CD4-positive, alpha-beta T cell treated with Interleukin-15 for 4 hours (primary cell): ENCODE data around the gene CFAP99.
"Not testable (repeated sequence)": the region's sequence is repeated elsewhere in the genome, so short reads cannot be mapped to it uniquely, and the experiment has no call there.

Experiments
- DNase-seq: peaks from one replicate; pipeline ENCODE4 v3.0.0-alpha.2; 2020; ENCODE audit warnings: low spot score

CFAP99 gene

GRCh38 chr4:2429945-2430757 lies 11.4 kb downstream of the CFAP99 start:
- not testable (repeated sequence) for DNase-seq

- no peak for DNase-seq
These were observed 13.2 kb downstream of the CFAP99 start for GRCh38 chr4:2432004-2432403.

GRCh38 chr4:2432991-2433530 lies 14.3 kb downstream of the CFAP99 start:
- no peak for DNase-seq

GRCh38 chr4:2433609-2434350 lies 15.0 kb downstream of the CFAP99 start:
- no peak for DNase-seq

GRCh38 chr4:2434420-2434819 lies 15.7 kb downstream of the CFAP99 start:
- no peak for DNase-seq

- no peak for DNase-seq
These were observed 17.5 kb downstream of the CFAP99 start for GRCh38 chr4:2436301-2436700.

GRCh38 chr4:2436761-2437474 lies 18.2 kb downstream of the CFAP99 start:
- DNase-seq, result no peak

- DNase-seq, result no peak
These were observed 18.9 kb downstream of the CFAP99 start for GRCh38 chr4:2437475-2438215.

- no peak for DNase-seq
These were observed 20.3 kb downstream of the CFAP99 start for GRCh38 chr4:2438822-2439718.

- peak; percentile 73 for DNase-seq
These were observed 22.8 kb downstream of the CFAP99 start for GRCh38 chr4:2441393-2442174.

GRCh38 chr4:2442175-2442993 lies 23.6 kb downstream of the CFAP99 start:
- DNase-seq, result no peak

- no peak for DNase-seq
These were observed 24.4 kb downstream of the CFAP99 start for GRCh38 chr4:2443061-2443730.

GRCh38 chr4:2443956-2444740 lies 25.4 kb downstream of the CFAP99 start:
- no peak for DNase-seq

GRCh38 chr4:2445130-2445529 lies 26.4 kb downstream of the CFAP99 start:
- no peak for DNase-seq

GRCh38 chr4:2445571-2445970 lies 26.8 kb downstream of the CFAP99 start:
- DNase-seq, result no peak

GRCh38 chr4:2446656-2447564 lies 28.2 kb downstream of the CFAP99 start:
- no peak for DNase-seq

- no peak for DNase-seq
These were observed 29.8 kb downstream of the CFAP99 start for GRCh38 chr4:2448589-2448988.
